BLaER1 treated with 17β-estradiol and CSF1 and Interleukin-3, amounts not matched to agents 10 nM and 100 nM (cell line): ENCODE results near the gene ZMYND8.
A peak's percentile ranks its signal among the peaks of the same experiment; 100 is the strongest.
"Not testable (repeated sequence)": the region's sequence is repeated elsewhere in the genome, so short reads cannot be mapped to it uniquely, and the experiment has no call there.

ENCODE experiments used
- H3K27ac ChIP-seq, 11 experiments: shearing (Covaris generic); formaldehyde crosslinking; 2 replicates each; pipeline ENCODE4 v1.8.1; 2022
- H3K27me3 ChIP-seq, 11 experiments: shearing (Covaris generic); formaldehyde crosslinking; 2 replicates each; pipeline ENCODE4 v1.8.1; 2022
- H3K36me3 ChIP-seq, 11 experiments: shearing (Covaris generic); formaldehyde crosslinking; 2 replicates each; pipeline ENCODE4 v1.8.1; 2022
- H3K4me1 ChIP-seq, 10 experiments: shearing (Covaris generic); formaldehyde crosslinking; 2 replicates each; pipeline ENCODE4 v1.8.1; 2022
- H3K4me2 ChIP-seq, 11 experiments: shearing (Covaris generic); formaldehyde crosslinking; 2 replicates each; pipeline ENCODE4 v1.8.1; 2022
- H3K4me3 ChIP-seq, 10 experiments: shearing (Covaris generic); formaldehyde crosslinking; 2 replicates each; pipeline ENCODE4 v1.8.1; 2022
- H3K9ac ChIP-seq, 11 experiments: shearing (Covaris generic); formaldehyde crosslinking; 2 replicates each; pipeline ENCODE4 v1.8.1; 2022
- H3K9me3 ChIP-seq, 11 experiments: shearing (Covaris generic); formaldehyde crosslinking; replicated peaks in 1 of 11; 2 replicates each; pipeline ENCODE4 v1.8.1; 2022
- H4K20me1 ChIP-seq, 11 experiments: shearing (Covaris generic); formaldehyde crosslinking; 2 replicates each; pipeline ENCODE4 v1.8.1; 2022
- Cebpa-rat ChIP-seq, 11 experiments: shearing (Covaris generic); IDR thresholded peaks; 2 replicates each; pipeline ENCODE4 v1.8.1; 2022

The ZMYND8 gene

DNA sequence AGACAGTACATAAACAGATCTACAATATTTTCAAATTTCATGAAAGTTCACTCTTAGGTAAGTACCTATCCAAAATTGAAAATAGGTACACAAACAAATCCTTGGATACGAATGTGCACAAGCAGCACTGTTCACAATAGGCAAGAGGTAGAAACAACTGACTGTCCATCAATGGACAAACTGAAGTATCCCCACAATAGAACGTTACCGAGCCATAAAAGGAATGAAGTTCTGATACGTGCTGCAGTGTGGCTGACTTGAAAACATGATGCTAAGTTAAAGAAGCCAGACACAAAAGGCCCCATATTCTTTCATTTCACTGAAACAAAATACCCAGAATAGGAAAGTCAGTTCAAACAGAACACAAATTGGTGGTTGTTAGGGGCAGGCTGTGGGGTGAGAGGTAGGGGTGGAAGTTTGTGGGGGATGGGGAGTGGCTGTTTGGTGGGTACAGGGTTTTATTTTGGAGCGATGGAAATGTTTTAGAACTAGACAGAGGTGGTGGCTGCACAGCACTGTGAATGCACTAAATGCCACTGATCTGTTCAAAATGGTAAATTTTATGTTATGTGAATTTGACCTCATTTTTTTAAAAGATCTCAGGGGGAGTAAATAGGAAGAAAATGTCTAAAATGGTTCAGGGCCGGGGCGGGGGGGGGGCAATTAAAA, 89.5 kb downstream of the ZMYND8 start:
- peaks cover 0 to 94% (median 74%) of the 10 kb centered on the region in 11 experiments; a peak in 17 of 22 replicates for H4K20me1 ChIP-seq
- H3K27ac ChIP-seq, result peak overlapping the region in 4 of 11 experiments; percentile 83 to 89 (median 86); a peak in 8 of 22 replicates
- H3K9ac ChIP-seq, result peak overlapping the region in 4 of 11 experiments; percentile 4 to 44 (median 34); a peak in 3 of 22 replicates
- H3K36me3 ChIP-seq, result peaks cover 52 to 85% (median 67%) of the 10 kb centered on the region in 11 experiments
- no peaks in the 10 kb centered on the region for H3K9me3 ChIP-seq
- peaks cover 63 to 99% (median 92%) of the 10 kb centered on the region in 10 experiments for H3K4me1 ChIP-seq
- no peaks in the 10 kb centered on the region for H3K27me3 ChIP-seq
- no peak for TF ChIP-seq Cebpa-rat (IDR thresholded peaks at IDR 0.05)
- H3K4me3 ChIP-seq, result no peak overlapping the region
- peak overlapping the region in 9 of 11 experiments; percentile 56 to 97 (median 92); a peak in 14 of 22 replicates for H3K4me2 ChIP-seq

GRCh38 chr20:47265984-47266383, 90.5 kb downstream of the ZMYND8 start:
- Histone ChIP-seq H3K4me2 (peak overlapping the region in 10 of 11 experiments; percentile 56 to 97 (median 93); a peak in 20 of 22 replicates), H3K27ac (peak overlapping the region in 6 of 11 experiments; percentile 21 to 89 (median 84); a peak in 9 of 22 replicates), H3K27me3 (no peaks in the 10 kb centered on the region), H3K9ac (peak overlapping the region in 2 of 11 experiments; percentile 34 to 82; a peak in 4 of 22 replicates), H4K20me1 (peaks cover 0 to 94% (median 70%) of the 10 kb centered on the region in 11 experiments; a peak in 17 of 22 replicates), H3K9me3 (no peaks in the 10 kb centered on the region), H3K36me3 (peaks cover 46 to 86% (median 67%) of the 10 kb centered on the region in 11 experiments), H3K4me3 (0 out of 20 replicates have a peak overlapping the region, but pooled peaks of 1 of the 10 experiments have one; percentile 8), H3K4me1 (peaks cover 73 to 100% (median 98%) of the 10 kb centered on the region in 10 experiments)
- TF ChIP-seq Cebpa-rat (IDR thresholded peaks at IDR 0.05), result no peak

DNA sequence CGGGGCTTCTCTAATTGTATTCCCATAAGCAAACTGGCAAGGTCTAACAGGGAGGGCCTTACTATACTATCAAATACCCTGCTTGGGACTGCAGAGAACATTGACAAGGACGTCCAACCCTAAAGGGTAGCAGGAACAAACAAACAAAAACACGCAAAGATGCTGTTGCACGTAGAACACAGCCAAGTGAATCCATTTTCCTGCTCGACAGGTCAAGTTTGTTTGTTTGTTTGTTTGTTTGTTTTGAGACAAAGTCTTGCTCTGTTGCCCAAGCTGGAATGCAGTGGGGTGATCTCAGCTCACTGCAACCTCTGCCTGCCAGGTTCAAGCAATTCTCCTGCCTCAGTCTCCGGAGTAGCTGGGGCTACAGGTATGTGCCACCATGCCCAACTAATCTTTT, 91.3 kb downstream of the ZMYND8 start:
- Histone ChIP-seq H3K4me1 (peaks cover 81 to 100% (median 100%) of the 10 kb centered on the region in 10 experiments), H3K4me3 (0 out of 20 replicates have a peak overlapping the region, but pooled peaks of 1 of the 10 experiments have one; percentile 8), H3K36me3 (peaks cover 47 to 86% (median 67%) of the 10 kb centered on the region in 11 experiments), H3K27ac (peak overlapping the region in 7 of 11 experiments; percentile 27 to 89 (median 83); a peak in 13 of 22 replicates), H3K27me3 (no peaks in the 10 kb centered on the region), H3K9ac (peak overlapping the region in 3 of 11 experiments; percentile 75 to 82 (median 80); a peak in 3 of 22 replicates), H4K20me1 (peaks cover 0 to 95% (median 69%) of the 10 kb centered on the region in 11 experiments; a peak in 17 of 22 replicates), H3K9me3 (no peaks in the 10 kb centered on the region), H3K4me2 (peak overlapping the region; percentile 34 to 97 (median 94); a peak in 21 of 22 replicates)
- TF ChIP-seq Cebpa-rat (IDR thresholded peaks at IDR 0.05), result no peak

GRCh38 chr20:47264137-47264769, 92.2 kb downstream of the ZMYND8 start:
- peaks cover 0 to 95% (median 64%) of the 10 kb centered on the region in 11 experiments; a peak in 17 of 22 replicates for H4K20me1 ChIP-seq
- not testable (repeated sequence) for H3K9me3 ChIP-seq, H3K27me3 ChIP-seq
- peak overlapping the region; percentile 86 to 97 (median 94) for H3K4me2 ChIP-seq
- peaks cover 83 to 100% (median 100%) of the 10 kb centered on the region in 10 experiments for H3K4me1 ChIP-seq
- peak overlapping the region in 10 of 11 experiments; percentile 24 to 89 (median 78); a peak in 19 of 22 replicates for H3K27ac ChIP-seq
- H3K4me3 ChIP-seq, result peak overlapping the region in 4 of 10 experiments; percentile 1 to 64 (median 34); a peak in 4 of 20 replicates
- peaks cover 40 to 82% (median 62%) of the 10 kb centered on the region in 11 experiments; a peak in 21 of 22 replicates for H3K36me3 ChIP-seq
- peak overlapping the region; percentile 52 to 82 (median 65); a peak in 19 of 22 replicates for H3K9ac ChIP-seq
- TF ChIP-seq Cebpa-rat (IDR thresholded peaks at IDR 0.05), result peak in 9 of 11 experiments; percentile 60 to 90 (median 78); a peak in 14 of 22 replicates

GRCh38 chr20:47263465-47264084, 92.9 kb downstream of the ZMYND8 start:
- no peaks in the 10 kb centered on the region for H3K9me3 ChIP-seq

GRCh38 chr20:47263080-47263464, 93.4 kb downstream of the ZMYND8 start:
- TF ChIP-seq Cebpa-rat (IDR thresholded peaks at IDR 0.05), result no peak
- H3K4me2 ChIP-seq, result peak overlapping the region; percentile 86 to 97 (median 94)
- H3K4me1 ChIP-seq, result peaks cover 95 to 100% (median 100%) of the 10 kb centered on the region in 10 experiments
- no peaks in the 10 kb centered on the region for H3K27me3 ChIP-seq
- H3K27ac ChIP-seq, result peak overlapping the region; percentile 24 to 89 (median 77); a peak in 21 of 22 replicates
- H4K20me1 ChIP-seq, result peaks cover 0 to 99% (median 69%) of the 10 kb centered on the region in 11 experiments; a peak in 18 of 22 replicates
- peaks cover 35 to 70% (median 52%) of the 10 kb centered on the region in 11 experiments; a peak in 20 of 22 replicates for H3K36me3 ChIP-seq
- H3K9me3 ChIP-seq, result no peaks in the 10 kb centered on the region
- H3K4me3 ChIP-seq, result peak overlapping the region in 8 of 10 experiments; percentile 33 to 64 (median 48); a peak in 14 of 20 replicates
- H3K9ac ChIP-seq, result peak overlapping the region; percentile 52 to 82 (median 65); a peak in 21 of 22 replicates

More at GRCh38 chr20:47263465-47264084, 92.9 kb downstream of the ZMYND8 start:
- Histone ChIP-seq H3K4me3 (peak overlapping the region in 5 of 10 experiments; percentile 42 to 64 (median 55); a peak in 8 of 20 replicates), H4K20me1 (peaks cover 0 to 95% (median 67%) of the 10 kb centered on the region in 11 experiments; a peak in 17 of 22 replicates), H3K9ac (peak overlapping the region; percentile 52 to 82 (median 65); a peak in 21 of 22 replicates), H3K4me2 (peak overlapping the region; percentile 86 to 97 (median 94)), H3K36me3 (peaks cover 35 to 75% (median 56%) of the 10 kb centered on the region in 11 experiments; a peak in 20 of 22 replicates), H3K27ac (peak overlapping the region; percentile 24 to 89 (median 77); a peak in 21 of 22 replicates), H3K4me1 (peaks cover 90 to 100% (median 100%) of the 10 kb centered on the region in 10 experiments), H3K27me3 (no peaks in the 10 kb centered on the region)
- TF ChIP-seq Cebpa-rat (IDR thresholded peaks at IDR 0.05), result no peak

GRCh38 chr20:47262365-47263013, 94.0 kb downstream of the ZMYND8 start:
- Histone ChIP-seq H3K4me2 (peak overlapping the region; percentile 86 to 97 (median 94)), H3K4me1 (peaks cover 96 to 99% (median 99%) of the 10 kb centered on the region in 10 experiments), H3K27me3 (no peaks in the 10 kb centered on the region), H4K20me1 (peaks cover 0 to 99% (median 66%) of the 10 kb centered on the region in 11 experiments; a peak in 18 of 22 replicates), H3K27ac (peak overlapping the region; percentile 24 to 89 (median 77); a peak in 21 of 22 replicates), H3K36me3 (peaks cover 29 to 69% (median 51%) of the 10 kb centered on the region in 11 experiments; a peak in 20 of 22 replicates), H3K4me3 (peak overlapping the region in 9 of 10 experiments; percentile 10 to 64 (median 45); a peak in 17 of 20 replicates), H3K9ac (peak overlapping the region; percentile 52 to 82 (median 65); a peak in 20 of 22 replicates), H3K9me3 (no peaks in the 10 kb centered on the region)
- TF ChIP-seq Cebpa-rat (IDR thresholded peaks at IDR 0.05), result no peak
